GM21529 (cell line): ENCODE results near the gene WDR27.
"Not testable (repeated sequence)": the region's sequence is repeated elsewhere in the genome, so short reads cannot be mapped to it uniquely, and the experiment has no call there.

Source experiments
- ATAC-seq: cut with Tn5 transposase; IDR thresholded peaks from one replicate; pipeline ENCODE4 v1.9.1; 2021; ENCODE audit not compliant: unreplicated experiment

Gene WDR27

GRCh38 chr6:169533301-169534038 is 168.4 kb downstream of the WDR27 start:
- ATAC-seq, result no peak

DNA sequence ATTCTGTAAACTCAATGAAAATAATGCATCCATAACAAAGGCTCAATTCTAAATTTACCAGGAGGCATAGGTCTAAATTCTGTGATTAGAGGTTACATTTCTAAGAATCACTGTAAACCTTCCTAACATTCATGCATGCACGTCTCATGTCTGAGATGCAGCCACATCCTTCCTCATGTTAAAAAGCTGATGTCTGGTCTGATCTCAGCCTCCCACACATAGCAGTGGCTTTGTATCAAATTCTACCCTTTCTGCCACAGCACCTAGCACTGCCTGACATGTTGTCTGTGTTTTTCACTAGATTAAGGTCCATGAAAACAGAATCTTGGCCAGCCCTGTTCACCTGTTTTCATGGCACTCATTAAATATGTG is 171.1 kb downstream of the WDR27 start:
- ATAC-seq, result no peak

DNA sequence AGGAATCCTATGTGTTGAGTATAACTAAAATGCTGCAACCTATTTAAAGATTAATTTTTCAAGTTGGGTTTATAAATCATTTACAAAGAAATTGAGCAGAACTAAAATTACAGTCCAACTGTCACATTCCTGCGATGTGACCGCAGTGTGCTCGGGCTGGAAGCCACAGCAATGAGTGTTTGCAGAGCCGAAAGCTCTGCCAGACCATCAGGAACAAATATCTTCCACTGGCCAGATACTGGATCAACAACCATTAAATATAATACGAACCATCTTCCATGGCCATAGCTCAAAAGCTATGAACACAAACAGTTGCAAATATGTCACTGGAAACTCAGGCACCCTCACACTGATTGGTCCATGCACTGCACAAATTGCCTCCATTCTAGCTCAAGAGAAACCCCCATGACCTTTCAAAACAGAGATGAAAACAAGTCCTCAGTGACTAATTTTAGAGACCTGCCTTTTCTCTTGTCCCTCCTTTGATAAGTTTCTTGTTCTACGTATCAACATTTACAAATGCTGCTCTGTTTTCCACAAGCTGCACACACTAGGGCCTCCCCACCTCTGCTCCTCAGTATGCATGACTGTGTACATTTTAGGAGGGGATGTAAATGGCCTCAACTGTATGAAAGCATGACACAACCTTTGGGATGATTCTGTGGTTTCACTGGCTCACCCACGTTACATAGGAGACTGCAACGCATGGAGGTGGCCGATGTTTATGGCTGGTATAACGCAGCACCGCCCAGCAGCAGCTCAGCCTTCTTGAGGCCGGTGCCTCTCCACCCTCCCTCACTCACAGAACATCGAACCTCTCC is 171.7 kb downstream of the WDR27 start:
- no peak for ATAC-seq

DNA sequence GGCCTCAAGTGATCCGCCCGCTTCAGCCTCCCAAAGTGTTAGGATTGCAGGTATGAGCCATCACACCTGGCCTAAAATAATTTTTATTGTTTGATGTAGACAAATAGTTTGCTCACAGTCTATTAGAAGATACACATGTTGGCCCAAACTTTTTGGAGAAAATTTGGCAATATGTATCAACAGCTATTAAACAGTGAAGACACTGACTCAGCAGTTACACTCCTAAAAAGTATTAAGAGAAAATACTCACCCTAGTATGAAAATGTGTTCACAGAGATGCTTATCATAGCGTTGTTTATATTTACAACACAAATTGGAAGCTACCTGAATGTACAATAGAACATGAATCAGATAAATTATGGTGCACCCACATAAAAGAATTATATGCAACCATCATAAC is 173.1 kb downstream of the WDR27 start:
- ATAC-seq, result no peak

GRCh38 chr6:169527306-169527705 is 174.5 kb downstream of the WDR27 start:
- ATAC-seq, result no peak

DNA sequence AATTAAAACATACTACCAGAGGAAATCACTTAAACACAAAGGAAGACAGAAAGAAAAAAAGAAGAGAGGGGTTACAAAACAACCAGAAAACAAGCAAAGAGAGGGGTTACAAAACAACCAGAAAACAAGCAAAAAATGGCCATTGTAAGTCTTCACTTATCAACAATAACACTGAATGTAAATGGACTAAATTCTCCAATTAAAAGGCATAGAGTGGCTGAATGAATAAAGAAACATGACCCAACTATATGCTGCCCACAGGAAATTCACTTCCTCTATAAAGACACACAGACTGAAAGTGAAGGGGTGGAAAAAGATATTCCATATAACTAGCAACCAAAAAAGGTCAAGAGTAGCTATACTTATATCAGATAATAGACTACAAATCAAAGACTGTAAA is 180.0 kb downstream of the WDR27 start:
- ATAC-seq, result no peak

DNA sequence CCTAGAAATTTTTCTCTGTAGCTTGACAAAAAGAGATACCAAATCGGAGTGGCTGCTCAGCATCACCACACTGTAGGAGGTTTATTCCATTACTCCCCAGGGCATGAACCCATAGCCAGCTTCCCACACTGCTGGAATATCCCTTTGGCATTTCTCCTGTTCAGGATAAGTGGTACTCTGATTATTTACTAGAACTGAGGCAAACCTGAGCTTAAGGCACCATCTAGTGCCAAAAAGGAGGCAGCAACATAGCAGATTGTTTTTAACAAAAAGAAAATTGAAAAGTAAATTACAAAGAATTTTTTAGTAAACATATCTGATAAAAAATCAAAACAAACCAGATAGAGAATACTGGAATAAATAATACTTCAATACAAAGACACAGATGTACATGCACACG is 181.7 kb downstream of the WDR27 start:
- ATAC-seq, result no peak

- no peak for ATAC-seq
Observed at GRCh38 chr6:169518451-169518850, 183.4 kb downstream of the WDR27 start.

- ATAC-seq, result no peak
Observed at GRCh38 chr6:169513478-169514193, 188.2 kb downstream of the WDR27 start.

GRCh38 chr6:169511785-169512184 is 190.0 kb downstream of the WDR27 start:
- not testable (repeated sequence) for ATAC-seq

DNA sequence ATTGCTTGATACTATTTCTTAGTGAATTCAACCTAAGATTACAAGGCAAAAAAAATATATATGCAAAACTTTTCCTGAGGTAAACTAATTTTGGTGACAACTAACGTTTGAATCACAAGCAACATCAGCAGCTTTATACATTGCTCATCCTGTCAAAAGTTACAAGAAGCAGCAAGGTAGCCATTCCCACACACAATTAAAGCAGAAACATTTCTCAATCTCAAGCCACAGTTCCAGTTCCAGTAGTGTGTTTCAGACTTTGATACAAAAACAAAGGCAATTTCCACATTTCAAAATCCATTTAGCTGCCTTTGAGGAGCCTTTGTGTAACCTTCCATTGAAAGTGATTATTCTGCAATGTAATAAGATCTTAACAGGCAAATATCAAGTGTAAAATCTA is 191.0 kb downstream of the WDR27 start:
- ATAC-seq, result no peak

DNA sequence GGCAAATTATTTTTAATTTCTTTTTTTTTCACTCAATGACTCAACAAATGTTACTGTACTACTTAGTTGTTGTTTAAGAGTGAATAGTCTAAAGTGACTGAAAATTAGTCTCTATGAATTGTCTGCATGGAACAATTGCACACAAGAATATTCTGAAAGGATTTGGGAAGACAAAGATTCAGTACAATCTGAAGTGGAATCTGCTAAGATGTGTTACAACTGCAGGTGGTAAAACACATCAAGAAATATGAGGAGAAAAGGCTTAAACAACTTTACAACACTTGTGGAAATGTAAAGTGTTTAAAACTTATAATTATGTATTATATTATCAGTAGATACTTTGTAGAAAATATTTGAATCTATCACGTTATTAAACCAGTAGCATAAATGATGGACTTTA is 193.4 kb downstream of the WDR27 start:
- ATAC-seq, result no peak

DNA sequence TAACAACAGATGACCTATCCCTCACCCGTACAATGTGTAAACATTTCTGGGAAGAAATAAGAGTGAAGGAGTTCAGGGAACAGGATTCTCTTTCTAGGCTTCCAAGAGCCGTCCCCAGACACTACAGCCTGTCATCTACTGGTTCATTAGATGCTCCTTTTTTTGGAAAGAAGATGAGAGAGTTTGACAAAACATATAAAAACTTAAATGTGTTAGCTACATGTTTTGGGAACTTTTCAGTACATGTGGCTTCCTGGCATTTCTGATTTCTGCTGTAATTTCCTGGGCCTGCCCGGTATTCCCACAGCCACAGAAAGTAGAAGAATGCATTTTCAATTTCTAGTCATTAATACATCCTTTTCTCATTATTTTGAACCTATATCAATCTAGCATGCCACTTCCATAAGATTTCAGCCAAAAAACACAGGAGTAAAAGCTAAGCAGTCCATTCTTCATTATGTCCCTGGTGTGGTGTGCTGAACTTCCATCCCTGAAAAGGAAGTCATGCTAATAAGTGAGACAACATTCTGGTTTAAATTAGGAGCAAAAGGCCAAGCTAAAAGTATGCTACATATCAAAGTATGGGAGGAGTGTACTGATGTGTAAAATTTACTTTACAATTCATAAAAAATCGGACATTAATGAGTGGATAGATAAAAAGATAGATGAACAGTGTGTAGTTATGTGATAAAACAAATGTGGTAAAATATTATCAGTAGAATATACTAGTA is 198.2 kb downstream of the WDR27 start:
- no peak for ATAC-seq

DNA sequence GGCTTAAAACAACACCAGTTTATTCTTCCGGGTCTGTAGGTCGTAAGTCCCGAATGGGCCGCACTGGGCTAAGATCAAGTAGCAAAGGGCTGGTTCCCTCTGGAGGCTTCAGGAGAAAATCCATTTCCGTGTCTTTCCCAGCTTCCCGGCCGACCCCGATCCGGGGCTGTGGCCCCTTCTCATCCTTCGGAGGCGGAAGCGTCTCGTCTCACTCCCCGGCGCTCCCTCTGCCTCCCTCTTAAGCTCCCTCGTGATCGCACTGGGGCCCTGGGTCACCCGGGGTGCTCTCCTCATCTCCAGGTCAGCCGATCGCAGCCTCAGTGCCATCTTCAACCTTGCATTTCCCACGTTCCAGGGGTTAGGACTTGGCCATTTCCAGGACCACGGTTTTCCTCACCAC is 199.4 kb downstream of the WDR27 start:
- no peak for ATAC-seq

DNA sequence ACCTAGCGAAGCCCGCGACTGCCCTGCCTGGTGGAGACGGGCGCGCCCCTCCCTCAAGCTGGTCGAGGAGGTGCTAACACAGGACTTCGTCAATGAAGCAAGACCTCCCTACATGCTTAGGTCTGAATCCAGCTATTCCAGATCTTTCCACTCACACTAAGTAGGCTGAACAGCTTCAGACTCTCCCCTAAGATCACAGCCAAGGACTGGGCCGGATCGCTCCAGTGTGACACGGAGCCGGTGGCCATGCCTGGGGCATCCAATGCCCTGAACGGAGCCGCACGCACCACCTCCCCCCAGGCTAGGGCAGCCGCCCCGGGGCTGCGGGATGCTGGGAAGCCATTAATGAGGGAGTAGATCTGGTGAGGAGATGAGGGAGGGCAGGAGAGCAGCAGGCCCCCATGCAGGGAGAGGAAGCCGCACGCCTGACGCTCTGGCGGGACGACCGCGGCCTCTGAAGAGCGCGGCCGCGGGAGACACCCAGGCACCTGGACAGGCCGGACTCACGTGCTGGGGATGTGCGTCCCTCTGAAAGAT is 200.0 kb downstream of the WDR27 start:
- no peak for ATAC-seq

DNA sequence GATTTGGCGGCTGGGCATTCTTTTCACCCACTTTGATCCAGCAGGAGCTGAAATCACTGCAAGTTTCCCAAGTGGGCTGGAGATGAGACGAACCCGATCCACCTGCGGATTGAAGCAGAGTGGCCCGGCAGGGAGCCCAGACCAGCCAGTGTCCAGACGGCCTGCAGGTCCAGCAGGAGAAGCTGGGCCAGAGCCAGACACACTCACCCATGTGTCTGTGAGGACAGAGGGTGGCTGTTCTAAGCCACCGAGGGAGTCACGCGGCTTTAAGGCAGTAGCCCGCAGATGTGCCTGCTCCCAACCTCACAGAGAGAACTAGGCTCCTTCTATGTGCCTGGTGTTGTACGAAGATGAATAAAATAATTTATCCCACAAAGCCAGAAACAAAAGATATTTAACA is 200.7 kb downstream of the WDR27 start:
- ATAC-seq, result no peak

DNA sequence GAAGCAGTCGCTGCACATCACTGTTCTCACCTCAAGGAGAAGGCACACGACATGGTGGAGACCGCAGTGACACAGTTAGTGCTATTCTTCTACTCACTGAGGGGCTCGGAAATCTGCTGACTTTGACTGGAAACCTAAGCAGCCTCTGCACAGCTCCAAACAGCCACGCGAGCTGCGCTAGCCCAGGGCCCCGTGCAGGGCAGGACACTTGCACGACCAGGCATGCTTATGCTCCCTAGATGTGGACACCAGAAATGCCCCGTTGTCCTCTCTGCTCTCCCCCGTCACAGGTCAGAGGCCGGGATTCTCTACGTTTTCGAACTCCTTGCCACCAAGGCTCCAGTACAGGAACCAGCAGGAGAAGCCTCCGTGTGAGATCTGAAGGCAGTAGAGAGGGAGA is 201.1 kb downstream of the WDR27 start:
- no peak for ATAC-seq

- ATAC-seq, result no peak
Observed at GRCh38 chr6:169499848-169500247, 202.0 kb downstream of the WDR27 start.

DNA sequence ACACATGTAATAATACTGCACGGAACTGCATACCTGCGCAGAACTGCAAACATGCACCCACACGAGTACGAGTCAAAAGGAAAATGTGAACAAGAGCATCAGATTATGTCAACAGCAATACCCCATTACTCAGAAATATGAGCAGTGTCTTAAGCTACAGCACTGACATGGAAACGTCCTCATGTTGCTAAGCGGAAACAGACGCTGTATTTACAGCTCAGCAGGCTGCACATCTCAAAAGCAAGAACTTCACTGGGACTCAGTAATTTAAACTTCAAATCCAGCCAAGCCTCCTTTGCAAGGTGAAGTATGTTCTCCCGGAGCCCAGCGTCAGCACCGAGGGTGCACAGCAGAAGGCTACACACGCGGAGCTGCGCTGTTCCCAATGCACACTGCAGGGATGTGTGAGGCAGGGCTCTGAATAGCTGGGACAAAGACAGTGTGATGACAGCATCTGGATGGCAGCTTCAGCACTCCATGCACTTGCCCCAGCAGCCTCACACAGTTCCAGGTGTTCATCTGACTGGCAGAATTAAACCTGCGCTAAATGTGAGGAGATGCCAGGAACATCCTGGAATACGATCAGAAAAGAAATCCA is 202.8 kb downstream of the WDR27 start:
- ATAC-seq, result no peak

- ATAC-seq, result no peak
Observed at GRCh38 chr6:169495601-169496000, 206.2 kb downstream of the WDR27 start.

GRCh38 chr6:169494038-169494437 is 207.8 kb downstream of the WDR27 start:
- no peak for ATAC-seq
